Measurements from ENCODE around the gene NMNAT2.

The NMNAT2 gene

GRCh38 chr1:183281039-183281438 is 137.1 kb downstream of the NMNAT2 start:
- TF ChIP-seq CTCF (IDR thresholded peaks at IDR 0.05; ENCODE audit: low read length, missing control alignments): no peak
- no peak overlapping the region for H3K4me3 ChIP-seq (replicated peaks; ENCODE audit: low read depth, low read length)
- DNase-seq (ENCODE audit: low read depth): peak; percentile 92

GRCh38 chr1:183279835-183280234 is 138.3 kb downstream of the NMNAT2 start:
- H3K4me3 ChIP-seq (replicated peaks; ENCODE audit: low read depth, low read length): no peak overlapping the region
- TF ChIP-seq CTCF (IDR thresholded peaks at IDR 0.05; ENCODE audit: low read length, missing control alignments): no peak
- peak; percentile 92 for DNase-seq (ENCODE audit: low read depth)

GRCh38 chr1:183278739-183279591 is 139.2 kb downstream of the NMNAT2 start:
- no peak overlapping the region for H3K4me3 ChIP-seq (replicated peaks; ENCODE audit: low read depth, low read length)
- peak; percentile 79 for DNase-seq (ENCODE audit: low read depth)
- no peak for TF ChIP-seq CTCF (IDR thresholded peaks at IDR 0.05; ENCODE audit: low read length, missing control alignments)

- no peak overlapping the region for H3K4me3 ChIP-seq (replicated peaks; ENCODE audit: low read depth, low read length)
- DNase-seq (ENCODE audit: low read depth): peak; percentile 86
- TF ChIP-seq CTCF (IDR thresholded peaks at IDR 0.05; ENCODE audit: low read length, missing control alignments): no peak
Observed at GRCh38 chr1:183277821-183278738, 140.1 kb downstream of the NMNAT2 start.

GRCh38 chr1:183276386-183277080 is 141.6 kb downstream of the NMNAT2 start:
- no peak for DNase-seq (ENCODE audit: low read depth)
- no peak overlapping the region for H3K4me3 ChIP-seq (replicated peaks; ENCODE audit: low read depth, low read length)
- no peak for TF ChIP-seq CTCF (IDR thresholded peaks at IDR 0.05; ENCODE audit: low read length, missing control alignments)

- no peak for DNase-seq (ENCODE audit: low read depth)
- TF ChIP-seq CTCF (IDR thresholded peaks at IDR 0.05; ENCODE audit: low read length, missing control alignments): no peak
- H3K4me3 ChIP-seq (replicated peaks; ENCODE audit: low read depth, low read length): no peak overlapping the region
Observed at GRCh38 chr1:183275322-183275721, 142.9 kb downstream of the NMNAT2 start.

Measured in fibroblast of pulmonary artery (primary cell).